DND-41 (cell line): Measurements from ENCODE around the gene DIAPH1.

Experiments used
- ATAC-seq: fragments of 200-7000 bp; cut with Tn5 transposase; 3 replicates; pipeline ENCODE4 v1.9.1; 2021; ENCODE audit warnings: low read depth; ENCODE audit not compliant: insufficient read depth
- DNase-seq: peaks from one replicate; pipeline ENCODE4 v3.0.0-alpha.2; 2020
- H2AFZ ChIP-seq: 2 replicates; pipeline ENCODE4 v1.6.0; 2012; ENCODE audit warnings: low read depth, low read length
- H3K27ac ChIP-seq: 2 replicates; pipeline ENCODE4 v1.5.1; 2012; ENCODE audit warnings: low read length, inconsistent platforms
- H3K27me3 ChIP-seq: fragments of 200-600 bp; sonication (generic); 2 replicates; pipeline ENCODE4 v1.6.0; 2012; ENCODE audit warnings: low read length, mild to moderate bottlenecking, inconsistent platforms; ENCODE audit not compliant: insufficient read depth, poor library complexity
- H3K36me3 ChIP-seq: 2 replicates; pipeline ENCODE4 v1.5.1; 2012; ENCODE audit warnings: low read length, inconsistent platforms; ENCODE audit not compliant: insufficient read depth
- H3K4me1 ChIP-seq: 2 replicates; pipeline ENCODE4 v1.5.1; 2012; ENCODE audit warnings: mild to moderate bottlenecking, low read length; ENCODE audit not compliant: insufficient read depth
- H3K4me2 ChIP-seq: 2 replicates; pipeline ENCODE4 v1.6.0; 2012; ENCODE audit warnings: mild to moderate bottlenecking, moderate library complexity, low read length, inconsistent platforms; ENCODE audit not compliant: insufficient read depth
- H3K4me3 ChIP-seq, 2 experiments: fragments of 200-600 bp in 1 of 2; shearing (Covaris generic) in 1 of 2; 2 replicates each; pipeline ENCODE4 v1.5.1; 2012 to 2016; ENCODE audit warnings: inconsistent platforms in 2 of 2, low read length in 2 of 2, mild to moderate bottlenecking in 2 of 2, low read depth in 1 of 2, moderate library complexity in 1 of 2
- H3K79me2 ChIP-seq: 2 replicates; pipeline ENCODE4 v1.6.0; 2012; ENCODE audit warnings: low read length, inconsistent platforms; ENCODE audit not compliant: insufficient read depth
- H3K9ac ChIP-seq: 2 replicates; pipeline ENCODE4 v1.6.0; 2012; ENCODE audit warnings: low read depth, mild to moderate bottlenecking, inconsistent platforms, low read length, moderate library complexity
- H3K9me3 ChIP-seq: 2 replicates; pipeline ENCODE4 v1.5.1; 2012; ENCODE audit warnings: low read length, moderate library complexity, mild to moderate bottlenecking, inconsistent platforms; ENCODE audit not compliant: insufficient read depth, severe bottlenecking
- H4K20me1 ChIP-seq: 2 replicates; pipeline ENCODE4 v1.6.0; 2012; ENCODE audit warnings: low read length; ENCODE audit not compliant: insufficient read depth
- CTCF ChIP-seq: IDR thresholded peaks from 2 replicates; pipeline ENCODE4 v1.5.1; 2012; ENCODE audit warnings: borderline replicate concordance, low read length, moderate library complexity, mild to moderate bottlenecking; ENCODE audit not compliant: poor library complexity, severe bottlenecking; ENCODE audit errors: extremely low read depth
- EZH2 ChIP-seq: IDR thresholded peaks from 3 replicates; pipeline ENCODE4 v1.6.1; 2012; ENCODE audit warnings: borderline replicate concordance, low read depth, mild to moderate bottlenecking, moderate library complexity, low read length, inconsistent platforms; ENCODE audit not compliant: severe bottlenecking

DIAPH1 gene

GRCh38 chr5:141647851-141648250 lies 29.1 kb upstream of the DIAPH1 start:
- Histone ChIP-seq H3K4me3 (no peak overlapping the region), H3K4me2 (no peak overlapping the region), H2AFZ (no peak overlapping the region), H3K4me1 (no peaks in the 10 kb centered on the region), H3K9ac (no peak overlapping the region), H3K27ac (no peak overlapping the region), H3K27me3 (peaks cover 4% of the 10 kb centered on the region), H3K36me3 (no peaks in the 10 kb centered on the region), H3K9me3 (no peaks in the 10 kb centered on the region), H3K79me2 (no peaks in the 10 kb centered on the region), H4K20me1 (no peaks in the 10 kb centered on the region)
- no peak for DNase-seq
- TF ChIP-seq CTCF (no peak), EZH2 (no peak)
- no peak for ATAC-seq

GRCh38 chr5:141647242-141647641 lies 28.4 kb upstream of the DIAPH1 start:
- Histone ChIP-seq H3K27me3 (peaks cover under 1% of the 10 kb centered on the region), H3K4me2 (no peak overlapping the region), H3K27ac (no peak overlapping the region), H3K9ac (no peak overlapping the region), H3K4me1 (no peaks in the 10 kb centered on the region), H3K36me3 (no peaks in the 10 kb centered on the region), H4K20me1 (no peaks in the 10 kb centered on the region), H3K9me3 (no peaks in the 10 kb centered on the region), H3K79me2 (no peaks in the 10 kb centered on the region), H2AFZ (no peak overlapping the region), H3K4me3 (no peak overlapping the region)
- ATAC-seq (no peak), DNase-seq (no peak)
- TF ChIP-seq CTCF (no peak), EZH2 (no peak)

GRCh38 chr5:141646026-141646425 lies 27.2 kb upstream of the DIAPH1 start:
- Histone ChIP-seq H3K27ac (no peak overlapping the region), H3K4me1 (no peaks in the 10 kb centered on the region), H3K79me2 (no peaks in the 10 kb centered on the region), H3K36me3 (no peaks in the 10 kb centered on the region), H3K27me3 (no peaks in the 10 kb centered on the region), H3K4me3 (no peak overlapping the region), H3K9ac (no peak overlapping the region), H4K20me1 (no peaks in the 10 kb centered on the region), H2AFZ (no peak overlapping the region), H3K9me3 (no peaks in the 10 kb centered on the region), H3K4me2 (no peak overlapping the region)
- ATAC-seq (no peak), DNase-seq (no peak)
- TF ChIP-seq EZH2 (no peak), CTCF (no peak)

GRCh38 chr5:141641634-141642267 lies 23.0 kb upstream of the DIAPH1 start:
- Histone ChIP-seq H2AFZ (no peak overlapping the region), H4K20me1 (0 out of 2 replicates have a peak, but pooled peaks cover 3% of the 10 kb centered on the region), H3K36me3 (no peaks in the 10 kb centered on the region), H3K79me2 (no peaks in the 10 kb centered on the region), H3K27me3 (no peaks in the 10 kb centered on the region), H3K4me2 (no peak overlapping the region), H3K9ac (no peak overlapping the region), H3K27ac (no peak overlapping the region), H3K4me3 (no peak overlapping the region), H3K4me1 (peaks cover 13% of the 10 kb centered on the region), H3K9me3 (no peaks in the 10 kb centered on the region)
- peak; percentile 7 for TF ChIP-seq CTCF
- TF ChIP-seq EZH2 = no peak
- DNase-seq = no peak
- no peak for ATAC-seq
